Mesenchymal stem cell (in vitro differentiated cells and primary cell): ENCODE results near the gene SH3D19.

Source experiments
- DNase-seq: peaks from one replicate; pipeline ENCODE4 v3.0.0-alpha.2; 2013
- H2AFZ ChIP-seq: one replicate; pipeline ENCODE4 v1.6.1; 2013; ENCODE audit warnings: low read depth, mild to moderate bottlenecking, control low read depth, inconsistent platforms, low read length, moderate library complexity
- H2AK5ac ChIP-seq: 2 replicates; pipeline ENCODE4 v1.6.1; 2013; ENCODE audit warnings: low read length, moderate library complexity, mild to moderate bottlenecking, inconsistent platforms; ENCODE audit not compliant: severe bottlenecking
- H2BK120ac ChIP-seq: one replicate; pipeline ENCODE4 v1.6.1; 2013; ENCODE audit warnings: low read depth, mild to moderate bottlenecking, inconsistent platforms, low read length, moderate library complexity
- H2BK12ac ChIP-seq, 2 experiments: one replicate each; pipeline ENCODE4 v1.6.1; 2013; ENCODE audit warnings: inconsistent platforms in 2 of 2, low read length in 2 of 2, mild to moderate bottlenecking in 2 of 2, moderate library complexity in 2 of 2, control low read depth in 1 of 2
- H2BK15ac ChIP-seq: one replicate; pipeline ENCODE4 v1.6.1; 2013; ENCODE audit warnings: mild to moderate bottlenecking, low read depth, inconsistent platforms; ENCODE audit not compliant: poor library complexity, severe bottlenecking
- H2BK5ac ChIP-seq: 2 replicates; pipeline ENCODE4 v1.6.1; 2013; ENCODE audit warnings: low read depth, mild to moderate bottlenecking, low read length, control low read depth, inconsistent platforms; ENCODE audit not compliant: poor library complexity, severe bottlenecking
- H3K14ac ChIP-seq, 2 experiments: one replicate each; pipeline ENCODE4 v1.6.1; 2013; ENCODE audit warnings: inconsistent platforms in 2 of 2, low read length in 2 of 2, control low read depth in 1 of 2, mild to moderate bottlenecking in 1 of 2, moderate library complexity in 1 of 2
- H3K18ac ChIP-seq, 2 experiments: one replicate each; pipeline ENCODE4 v1.6.1; 2013; ENCODE audit warnings: inconsistent platforms in 2 of 2, low read length in 2 of 2, control low read depth in 1 of 2, low read depth in 1 of 2, mild to moderate bottlenecking in 1 of 2
- H3K23ac ChIP-seq, 2 experiments: one replicate each; pipeline ENCODE4 v1.6.1; 2013; ENCODE audit warnings: inconsistent platforms in 2 of 2, low read length in 2 of 2, mild to moderate bottlenecking in 2 of 2, moderate library complexity in 2 of 2, control low read depth in 1 of 2
- H3K27ac ChIP-seq: 2 replicates; pipeline ENCODE4 v1.5.1; 2013; ENCODE audit warnings: mild to moderate bottlenecking, moderate library complexity, low read length, control low read depth, inconsistent platforms; ENCODE audit not compliant: poor library complexity, severe bottlenecking
- H3K27me3 ChIP-seq, 2 experiments: 2 replicates each; pipeline versions ENCODE4 v1.6.1 to v1.7.0; 2013; ENCODE audit warnings: low read length in 2 of 2, mild to moderate bottlenecking in 2 of 2, moderate library complexity in 2 of 2, control low read depth in 1 of 2, inconsistent platforms in 1 of 2; ENCODE audit not compliant: control insufficient read depth in 1 of 2, insufficient read depth in 1 of 2
- H3K36me3 ChIP-seq, 2 experiments: 2 replicates each; pipeline versions ENCODE4 v1.6.1 to v1.7.0; 2013; ENCODE audit warnings: low read length in 2 of 2, control low read depth in 1 of 2, inconsistent platforms in 1 of 2, low read depth in 1 of 2, mild to moderate bottlenecking in 1 of 2; ENCODE audit not compliant: insufficient read depth in 2 of 2, control insufficient read depth in 1 of 2
- H3K4ac ChIP-seq, 2 experiments: one replicate each; pipeline ENCODE4 v1.6.1; 2013; ENCODE audit warnings: inconsistent platforms in 2 of 2, low read length in 2 of 2, mild to moderate bottlenecking in 2 of 2, moderate library complexity in 2 of 2, control low read depth in 1 of 2, low read depth in 1 of 2
- H3K4me1 ChIP-seq: 2 replicates; pipeline ENCODE4 v1.6.1; 2013; ENCODE audit warnings: low read depth, low read length, control low read depth; ENCODE audit not compliant: control insufficient read depth, insufficient read depth
- H3K4me2 ChIP-seq: 2 replicates; pipeline ENCODE4 v1.6.1; 2013; ENCODE audit warnings: low read length, mild to moderate bottlenecking, inconsistent platforms; ENCODE audit not compliant: poor library complexity, severe bottlenecking
- H3K4me3 ChIP-seq, 2 experiments: 2 replicates each; pipeline versions ENCODE4 v1.5.1 to v1.7.0; 2013; ENCODE audit warnings: low read length in 2 of 2, mild to moderate bottlenecking in 2 of 2, control low read depth in 1 of 2, low read depth in 1 of 2; ENCODE audit not compliant: insufficient read depth in 1 of 2
- H3K79me1 ChIP-seq: replicated peaks from 2 replicates; pipeline ENCODE4 v1.6.1; 2013; ENCODE audit warnings: mild to moderate bottlenecking, control low read depth, low read length, inconsistent platforms; ENCODE audit not compliant: poor library complexity, severe bottlenecking
- H3K9ac ChIP-seq: 2 replicates; pipeline ENCODE4 v1.7.0; 2013; ENCODE audit warnings: mild to moderate bottlenecking, low read length, moderate library complexity
- H3K9me3 ChIP-seq: 2 replicates; pipeline ENCODE4 v1.7.0; 2013; ENCODE audit warnings: mild to moderate bottlenecking, low read length; ENCODE audit not compliant: control insufficient read depth
- H4K8ac ChIP-seq: one replicate; pipeline ENCODE4 v1.6.1; 2013; ENCODE audit warnings: inconsistent platforms, mild to moderate bottlenecking, low read length, moderate library complexity
- H4K91ac ChIP-seq: one replicate; pipeline ENCODE4 v1.6.1; 2013; ENCODE audit warnings: mild to moderate bottlenecking, low read length, inconsistent platforms
- WGBS: methylation state at CpG from one replicate; pipeline ENCODE4 v1.1.7; 2013; ENCODE audit warnings: mixed read lengths; 5-methylcytosine and 5-hydroxymethylcytosine counted together

The SH3D19 gene

GRCh38 chr4:151315212-151315886 lies 10.1 kb downstream of the SH3D19 start:
- Histone ChIP-seq H3K4me1 (peaks cover 4% of the 10 kb centered on the region), H2AK5ac (no peak overlapping the region), H3K79me1 (peaks cover 14% of the 10 kb centered on the region), H3K9ac (no peak overlapping the region), H3K4me2 (no peak overlapping the region), H3K4ac (no peak overlapping the region), H2BK15ac (no peak overlapping the region), H2BK120ac (no peak overlapping the region), H3K27me3 (no peaks in the 10 kb centered on the region), H2AFZ (no peak overlapping the region), H2BK5ac (no peak overlapping the region), H3K4me3 (no peak overlapping the region), H4K91ac (no peak overlapping the region), H3K36me3 (no peaks in the 10 kb centered on the region), H4K8ac (no peak overlapping the region), H3K14ac (no peak overlapping the region), H3K23ac (no peak overlapping the region), H3K18ac (no peak overlapping the region), H3K9me3 (no peaks in the 10 kb centered on the region), H2BK12ac (no peak overlapping the region), H3K27ac (peak overlapping the region; percentile 68)
- no CpG with 5 or more reads among the region's 2 CpGs for WGBS
- no peak for DNase-seq

DNA sequence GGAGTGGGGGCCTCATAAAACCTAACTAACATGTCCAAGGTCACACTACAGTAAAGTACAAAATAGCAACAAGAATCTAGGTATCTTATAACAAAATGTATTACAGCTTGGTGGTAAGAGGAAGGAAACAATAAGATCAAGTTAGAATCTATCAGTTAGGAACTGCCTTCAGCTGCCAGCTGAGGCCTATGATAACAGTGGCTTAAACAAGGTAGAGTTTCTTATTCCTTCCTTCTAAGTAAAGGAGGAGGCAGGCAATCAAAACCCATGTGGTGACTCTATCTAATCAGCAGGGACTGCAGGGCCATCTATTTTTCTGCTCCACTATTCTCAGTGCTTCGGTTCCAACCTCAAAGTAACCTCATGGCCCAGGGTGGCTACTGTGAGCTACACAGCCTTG lies 10.9 kb downstream of the SH3D19 start:
- Histone ChIP-seq H2BK12ac (no peak overlapping the region), H3K18ac (no peak overlapping the region), H3K4me2 (no peak overlapping the region), H2AK5ac (peak overlapping the region; percentile 40), H3K27me3 (no peaks in the 10 kb centered on the region), H3K4ac (no peak overlapping the region), H3K27ac (peak overlapping the region; percentile 68), H2BK15ac (no peak overlapping the region), H3K4me3 (no peak overlapping the region), H2AFZ (no peak overlapping the region), H2BK5ac (no peak overlapping the region), H4K8ac (no peak overlapping the region), H3K9me3 (no peaks in the 10 kb centered on the region), H3K36me3 (no peaks in the 10 kb centered on the region), H3K79me1 (peaks cover 17% of the 10 kb centered on the region), H3K23ac (no peak overlapping the region), H3K14ac (no peak overlapping the region), H3K4me1 (peaks cover 4% of the 10 kb centered on the region), H4K91ac (no peak overlapping the region), H3K9ac (no peak overlapping the region), H2BK120ac (no peak overlapping the region)
- WGBS: no CpG with 5 or more reads among the region's 1 CpG
- DNase-seq: no peak

DNA sequence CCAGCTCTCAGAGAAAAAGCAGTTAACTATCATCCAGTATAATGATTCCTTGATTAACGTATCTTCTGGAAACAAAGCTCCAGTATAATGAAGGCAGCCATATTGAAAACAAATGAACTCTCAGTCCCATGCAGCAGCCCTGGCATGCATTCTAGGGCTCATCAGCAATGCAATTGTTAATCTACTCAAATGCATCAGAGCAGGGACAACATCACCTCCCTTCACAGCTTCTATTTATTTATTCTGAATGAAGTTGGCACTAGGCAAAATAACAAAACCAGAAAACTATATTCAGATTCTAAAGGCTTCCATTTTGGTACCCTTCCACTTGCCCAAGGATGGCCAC lies 11.4 kb downstream of the SH3D19 start:
- Histone ChIP-seq H3K14ac (no peak overlapping the region), H3K4me1 (peaks cover 4% of the 10 kb centered on the region), H3K36me3 (no peaks in the 10 kb centered on the region), H3K4me3 (no peak overlapping the region), H4K91ac (no peak overlapping the region), H2BK5ac (no peak overlapping the region), H4K8ac (no peak overlapping the region), H2BK15ac (no peak overlapping the region), H2AFZ (no peak overlapping the region), H3K18ac (no peak overlapping the region), H3K79me1 (peaks cover 18% of the 10 kb centered on the region), H2AK5ac (no peak overlapping the region), H3K27ac (no peak overlapping the region), H3K23ac (no peak overlapping the region), H3K4ac (no peak overlapping the region), H2BK120ac (no peak overlapping the region), H2BK12ac (no peak overlapping the region), H3K9me3 (no peaks in the 10 kb centered on the region), H3K9ac (no peak overlapping the region), H3K4me2 (no peak overlapping the region), H3K27me3 (no peaks in the 10 kb centered on the region)
- DNase-seq: no peak
- WGBS: 97% methylated on average over 1 of the region's 1 CpG

- Histone ChIP-seq H3K9ac (no peak overlapping the region), H2BK120ac (no peak overlapping the region), H2AFZ (no peak overlapping the region), H3K27ac (no peak overlapping the region), H2BK15ac (no peak overlapping the region), H3K9me3 (no peaks in the 10 kb centered on the region), H4K8ac (no peak overlapping the region), H3K18ac (no peak overlapping the region), H3K36me3 (no peaks in the 10 kb centered on the region), H3K27me3 (no peaks in the 10 kb centered on the region), H3K79me1 (peaks cover 20% of the 10 kb centered on the region), H3K4me2 (no peak overlapping the region), H3K4me1 (peaks cover 4% of the 10 kb centered on the region), H2AK5ac (no peak overlapping the region), H2BK5ac (no peak overlapping the region), H3K4ac (no peak overlapping the region), H4K91ac (no peak overlapping the region), H3K4me3 (no peak overlapping the region), H3K14ac (no peak overlapping the region), H2BK12ac (no peak overlapping the region), H3K23ac (no peak overlapping the region)
- 95% methylated on average over 5 of the region's 6 CpGs for WGBS
- no peak for DNase-seq
These were observed 11.9 kb downstream of the SH3D19 start for GRCh38 chr4:151313306-151314009.
